Measurements from ENCODE around the gene TEPSIN. TPM values are rescaled to one million over a fixed set of nuclear protein-coding genes. Genes with fewer than 3 reads are reported as not detected.

The TEPSIN gene
- polyA plus RNA-seq, 1 donor (not counting 4 experiments of a cell fraction or from before 2014, with no cell fraction given) = 7.1 TPM

GRCh38 chr17:81237591-81238489 is 1.0 kb downstream of the TEPSIN start:
- Histone ChIP-seq H4K20me1 (ENCODE audit: control insufficient read depth, extremely low read depth, insufficient read depth, low read length) (no peaks in the 10 kb centered on the region), H3K9me3 (ENCODE audit: control insufficient read depth, low read depth, low read length) (no peaks in the 10 kb centered on the region), H3K36me3 (ENCODE audit: control insufficient read depth in 2 of 2, extremely low read depth in 1 of 2, insufficient read depth in 2 of 2, low read length in 2 of 2) (peaks cover 6 to 11% of the 10 kb centered on the region in 2 experiments), H3K4me2 (ENCODE audit: control insufficient read depth, extremely low read depth, insufficient read depth, low read depth, low read length) (peak overlapping the region; percentile 98), H3K4me3 (ENCODE audit: control insufficient read depth in 2 of 3, extremely low read depth in 1 of 3, insufficient read depth in 2 of 3, low read depth in 1 of 3, low read length in 3 of 3) (peak overlapping the region; percentile 76 to 96 (median 84)), H2AFZ (ENCODE audit: control insufficient read depth, low read length) (no peak overlapping the region), H3K27ac (ENCODE audit: control insufficient read depth, insufficient read depth, low read length) (peak overlapping the region; percentile 50), H3K27me3 (ENCODE audit: control insufficient read depth, extremely low read depth, insufficient read depth, low read length) (no peaks in the 10 kb centered on the region), H3K79me2 (ENCODE audit: control insufficient read depth, insufficient read depth, low read length) (peaks cover 35% of the 10 kb centered on the region), H3K9ac (ENCODE audit: control insufficient read depth, extremely low read depth, insufficient read depth, low read length) (peak overlapping the region; percentile 92), H3K4me1 (ENCODE audit: control insufficient read depth, extremely low read depth, insufficient read depth, low read length) (peaks cover 19% of the 10 kb centered on the region), H3K9me1 (ENCODE audit: control insufficient read depth, extremely low read depth, insufficient read depth, low read length) (no peaks in the 10 kb centered on the region)
- FAIRE-seq = no peak
- dilution Hi-C loops (cut with MboI; ENCODE audit: extremely low pct_ligation_motif_present, low sequenced_read_pairs) = no loop called here
- no peak for DNase-seq (ENCODE audit: low read depth, low spot score)
- no peak for TF ChIP-seq CTCF (optimal IDR thresholded peaks at IDR 0.05 in 1 of 3, IDR thresholded peaks at IDR 0.05 in 1 of 3, conservative IDR thresholded peaks at IDR 0.05 in 1 of 3; ENCODE audit: extremely low read depth in 1 of 3, insufficient read depth in 2 of 3, low read length in 3 of 3)

- H3K9me1 ChIP-seq (ENCODE audit: control insufficient read depth, extremely low read depth, insufficient read depth, low read length) = no peaks in the 10 kb centered on the region
- H3K27me3 ChIP-seq (ENCODE audit: control insufficient read depth, extremely low read depth, insufficient read depth, low read length) = no peaks in the 10 kb centered on the region
- no peak for TF ChIP-seq CTCF (optimal IDR thresholded peaks at IDR 0.05 in 1 of 3, IDR thresholded peaks at IDR 0.05 in 1 of 3, conservative IDR thresholded peaks at IDR 0.05 in 1 of 3; ENCODE audit: extremely low read depth in 1 of 3, insufficient read depth in 2 of 3, low read length in 3 of 3)
- TF ChIP-seq EZH2 (IDR thresholded peaks at IDR 0.05; ENCODE audit: low read length) = no peak
- H4K20me1 ChIP-seq (ENCODE audit: control insufficient read depth, extremely low read depth, insufficient read depth, low read length) = no peaks in the 10 kb centered on the region
- peaks cover 35% of the 10 kb centered on the region for H3K79me2 ChIP-seq (ENCODE audit: control insufficient read depth, insufficient read depth, low read length)
- no peak overlapping the region for H2AFZ ChIP-seq (ENCODE audit: control insufficient read depth, low read length)
- no peak overlapping the region for H3K4me3 ChIP-seq (ENCODE audit: control insufficient read depth in 2 of 3, extremely low read depth in 1 of 3, insufficient read depth in 2 of 3, low read depth in 1 of 3, low read length in 3 of 3)
- H3K9ac ChIP-seq (ENCODE audit: control insufficient read depth, extremely low read depth, insufficient read depth, low read length) = no peak overlapping the region
- DNase-seq (ENCODE audit: low read depth, low spot score) = no peak
- peaks cover 6 to 16% of the 10 kb centered on the region in 2 experiments for H3K36me3 ChIP-seq (ENCODE audit: control insufficient read depth in 2 of 2, extremely low read depth in 1 of 2, insufficient read depth in 2 of 2, low read length in 2 of 2)
- dilution Hi-C loops (cut with MboI; ENCODE audit: extremely low pct_ligation_motif_present, low sequenced_read_pairs) = no loop called here
- peaks cover 19% of the 10 kb centered on the region for H3K4me1 ChIP-seq (ENCODE audit: control insufficient read depth, extremely low read depth, insufficient read depth, low read length)
- no peak overlapping the region for H3K4me2 ChIP-seq (ENCODE audit: control insufficient read depth, extremely low read depth, insufficient read depth, low read depth, low read length)
- no peak overlapping the region for H3K27ac ChIP-seq (ENCODE audit: control insufficient read depth, insufficient read depth, low read length)
- H3K9me3 ChIP-seq (ENCODE audit: control insufficient read depth, low read depth, low read length) = no peaks in the 10 kb centered on the region
- no peak for FAIRE-seq
Observed at GRCh38 chr17:81236784-81237183, 2.1 kb downstream of the TEPSIN start.
